Measurements from ENCODE around the gene GABRB2. TPM values are rescaled to one million over a fixed set of nuclear protein-coding genes. Genes with fewer than 3 reads are reported as not detected.
A peak's percentile ranks its signal among the peaks of the same experiment; 100 is the strongest.
"Not testable (repeated sequence)": the region's sequence is repeated elsewhere in the genome, so short reads cannot be mapped to it uniquely, and the experiment has no call there.

The GABRB2 gene
- 1 to 10 TPM; 1.2 to 1.8 (median 1.7) TPM for polyA plus RNA-seq (ENCODE audit: insufficient read length in 4 of 4)

DNA sequence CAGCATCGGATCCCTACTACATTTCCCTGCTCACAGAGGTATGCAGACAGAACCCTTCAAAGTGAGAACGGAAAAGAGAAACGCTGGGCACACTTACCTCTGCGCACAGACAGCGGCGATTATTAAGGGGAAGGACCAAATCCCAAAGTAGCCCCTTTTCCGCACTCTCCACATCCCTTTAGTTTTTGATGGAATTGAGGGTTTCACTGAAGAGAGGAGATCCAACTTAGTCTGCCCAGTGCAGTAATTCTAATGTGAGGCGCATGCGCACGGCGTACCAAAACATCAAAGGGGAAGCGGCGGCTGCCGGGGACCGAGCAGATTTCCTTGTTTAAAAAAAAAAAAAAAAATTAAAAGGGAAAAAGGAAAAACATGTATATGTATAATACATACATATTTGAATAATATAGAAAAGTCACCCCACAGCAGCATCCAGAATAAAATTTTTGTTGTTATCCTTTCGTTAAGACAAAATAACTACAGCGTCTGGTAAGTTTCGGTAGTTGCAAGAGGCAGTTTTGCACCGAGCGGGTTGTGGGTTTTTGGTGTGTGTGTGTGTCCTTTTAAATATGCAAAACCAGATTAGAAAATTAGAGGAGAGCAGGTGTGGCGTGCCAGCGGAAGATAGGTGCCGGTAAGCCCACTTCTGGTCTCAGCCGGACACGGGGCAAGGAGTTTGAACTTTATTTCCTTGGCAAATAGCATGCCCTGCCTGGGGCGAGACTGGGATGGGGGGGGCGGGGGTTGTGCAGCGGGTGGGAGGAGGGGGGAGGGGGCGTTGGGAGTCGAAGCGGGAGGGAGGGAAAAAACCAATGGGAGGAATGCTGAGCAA, at the start of gene GABRB2:
GABRB2 (minus strand) TSS at position 256 of the 832 bp plus-strand sequence; CDS start at position 174, 82 bp downstream.
- DNase-seq (ENCODE audit: low read depth in 4 of 4, low spot score in 2 of 4), result peak in 2 of 4 donors; percentile 46 to 74

DNA sequence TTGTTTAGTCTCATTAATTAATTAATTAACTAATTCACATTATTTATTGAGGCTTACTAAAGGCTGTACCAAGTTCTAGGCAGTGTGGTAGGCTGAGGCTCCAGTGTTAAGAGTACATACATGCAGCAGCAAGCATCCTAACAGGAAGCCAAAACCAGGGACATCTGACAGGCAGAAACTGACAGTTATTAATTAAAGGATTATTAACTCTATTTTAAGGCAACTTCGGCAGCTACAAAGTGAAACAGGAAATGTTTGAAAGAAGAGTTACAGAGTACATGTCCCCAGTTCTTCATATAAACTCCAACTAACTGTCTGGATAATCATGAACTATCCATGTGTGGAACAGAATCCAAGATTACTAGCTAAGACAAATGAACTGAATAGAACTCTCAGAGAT, 39.3 kb upstream of the GABRB2 start:
- DNase-seq (ENCODE audit: low read depth in 4 of 4, low spot score in 2 of 4), result no peak

DNA sequence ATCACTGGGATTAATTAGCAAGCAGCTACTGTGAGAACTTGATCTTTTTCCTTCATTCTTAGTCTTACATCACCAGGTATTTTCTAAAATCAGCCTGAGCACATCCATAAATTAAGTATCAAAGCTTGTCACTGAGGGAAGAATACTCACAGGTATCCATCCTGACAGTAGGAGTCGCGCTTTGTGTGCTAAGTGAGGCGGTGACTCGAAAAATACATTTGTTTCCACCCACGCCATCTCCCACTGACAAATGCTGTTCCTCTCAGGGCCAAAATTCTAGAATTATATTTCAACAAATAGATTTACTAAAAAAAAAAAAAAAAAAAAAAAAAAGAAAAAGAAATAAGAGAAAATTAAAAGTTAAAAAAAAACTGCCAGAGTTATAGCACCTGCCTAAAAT, 34.1 kb upstream of the GABRB2 start:
- no peak for DNase-seq (ENCODE audit: low read depth in 4 of 4, low spot score in 2 of 4)

DNA sequence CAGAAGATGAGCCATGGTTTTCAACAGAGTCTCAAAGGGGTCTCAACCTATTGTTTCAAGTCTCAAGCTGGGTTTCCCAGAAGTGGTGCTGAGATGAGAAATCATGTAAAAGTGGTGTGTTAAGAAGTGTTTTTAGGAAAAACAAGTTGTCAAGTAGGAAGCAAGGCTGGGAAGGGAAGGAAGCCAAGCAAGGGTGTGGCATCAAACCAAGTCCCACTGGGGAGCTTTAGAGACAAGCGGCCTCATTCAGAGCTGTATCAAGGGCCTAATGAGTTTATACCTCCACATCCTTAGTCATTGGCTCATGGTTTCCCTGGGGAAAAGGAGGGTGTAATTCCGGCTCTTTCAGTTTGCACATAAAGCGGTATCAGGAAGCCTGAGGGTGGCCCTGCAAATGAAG, 26.4 kb upstream of the GABRB2 start:
- DNase-seq (ENCODE audit: low read depth in 4 of 4, low spot score in 2 of 4), result no peak

DNA sequence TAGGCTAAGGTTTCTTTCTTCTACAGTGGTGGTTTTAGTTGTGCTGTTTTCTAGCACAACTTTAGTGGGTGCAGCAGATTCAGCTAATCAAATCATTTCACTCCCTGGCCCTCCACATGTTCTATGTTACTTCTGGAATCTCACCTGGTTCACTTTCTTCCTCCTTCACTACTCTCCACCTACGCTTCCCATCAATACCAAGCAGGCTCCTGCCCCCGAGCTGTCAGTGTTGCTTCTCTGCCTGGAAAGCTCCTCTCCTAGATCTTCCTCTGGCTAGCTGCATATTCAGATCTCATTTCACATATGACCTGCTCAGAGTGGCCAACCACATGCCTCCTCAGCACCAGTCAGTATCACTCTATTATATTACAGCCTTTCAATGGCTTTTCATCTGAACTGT, 19.6 kb upstream of the GABRB2 start:
- no peak for DNase-seq (ENCODE audit: low read depth in 4 of 4, low spot score in 2 of 4)

DNA sequence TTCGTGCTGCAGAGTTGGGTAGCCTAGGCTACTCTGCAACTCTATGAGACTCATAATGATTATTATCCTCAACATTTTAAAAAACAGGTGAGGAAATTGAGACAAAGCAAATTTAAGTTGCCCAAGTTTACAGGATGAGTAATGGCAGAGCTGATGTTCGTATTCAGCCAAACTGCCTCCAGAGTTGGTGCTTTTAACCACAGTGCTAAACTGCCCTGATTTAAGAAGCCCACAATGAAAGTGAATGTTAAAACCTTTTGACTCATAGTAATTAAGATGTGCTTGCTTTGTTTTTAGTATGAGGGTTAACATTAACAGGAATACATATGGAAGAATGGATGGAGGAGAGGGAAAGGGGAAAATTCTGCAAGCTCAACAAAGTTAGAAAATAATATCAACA, 15.9 kb upstream of the GABRB2 start:
- no peak for DNase-seq (ENCODE audit: low read depth in 4 of 4, low spot score in 2 of 4)

DNA sequence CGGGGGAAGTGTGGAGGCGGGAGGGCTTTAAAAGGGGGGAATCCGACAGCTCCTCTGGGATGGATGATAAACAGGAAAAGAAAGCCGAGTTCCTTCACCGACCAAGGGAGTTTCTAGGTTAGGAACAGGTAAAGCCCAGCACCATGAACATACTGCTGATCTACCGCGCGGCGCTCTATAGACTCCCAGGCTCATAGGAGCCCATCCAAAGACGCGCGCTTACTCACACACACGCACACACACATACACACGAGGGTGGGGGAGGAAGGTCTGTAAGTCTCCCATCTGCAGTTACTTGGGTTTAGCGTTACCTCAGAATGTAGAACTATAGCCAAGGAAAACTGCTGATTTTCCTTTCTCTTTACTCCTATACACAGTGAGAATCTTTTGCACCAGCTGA, 2.6 kb upstream of the GABRB2 start:
- peak in 1 of 4 donors; percentile 15 for DNase-seq (ENCODE audit: low read depth in 4 of 4, low spot score in 2 of 4)

DNA sequence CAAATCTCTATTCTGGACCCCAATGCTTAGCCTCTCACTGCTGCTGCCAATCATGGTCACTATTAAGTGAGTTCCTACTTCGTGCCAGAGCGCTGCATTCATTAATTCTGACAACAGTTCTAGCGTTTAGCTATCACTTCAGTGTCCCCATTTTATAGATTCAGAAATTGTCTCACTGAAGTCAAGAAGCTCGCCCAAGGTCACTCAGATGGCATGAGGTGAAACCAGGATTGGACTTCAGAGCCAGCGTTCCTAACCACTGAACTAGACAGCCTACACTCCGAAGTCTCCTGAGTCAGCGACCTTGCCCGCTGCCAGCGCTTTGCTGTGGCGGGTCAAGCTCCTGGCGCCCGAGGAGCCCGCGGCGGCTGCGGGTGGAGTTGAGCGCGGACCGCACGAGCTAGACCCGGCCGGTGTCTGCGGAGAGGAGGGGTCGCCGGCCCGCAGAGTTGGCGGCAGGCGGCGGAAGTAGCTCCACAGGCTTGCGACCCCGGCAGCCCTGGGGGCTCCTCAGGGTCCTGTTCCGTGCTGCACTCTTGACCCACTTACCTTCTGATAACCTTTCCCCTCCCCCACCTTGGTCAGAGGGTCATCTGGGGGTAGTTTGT, 2.1 kb upstream of the GABRB2 start:
- DNase-seq (ENCODE audit: low read depth in 4 of 4, low spot score in 2 of 4), result no peak

DNA sequence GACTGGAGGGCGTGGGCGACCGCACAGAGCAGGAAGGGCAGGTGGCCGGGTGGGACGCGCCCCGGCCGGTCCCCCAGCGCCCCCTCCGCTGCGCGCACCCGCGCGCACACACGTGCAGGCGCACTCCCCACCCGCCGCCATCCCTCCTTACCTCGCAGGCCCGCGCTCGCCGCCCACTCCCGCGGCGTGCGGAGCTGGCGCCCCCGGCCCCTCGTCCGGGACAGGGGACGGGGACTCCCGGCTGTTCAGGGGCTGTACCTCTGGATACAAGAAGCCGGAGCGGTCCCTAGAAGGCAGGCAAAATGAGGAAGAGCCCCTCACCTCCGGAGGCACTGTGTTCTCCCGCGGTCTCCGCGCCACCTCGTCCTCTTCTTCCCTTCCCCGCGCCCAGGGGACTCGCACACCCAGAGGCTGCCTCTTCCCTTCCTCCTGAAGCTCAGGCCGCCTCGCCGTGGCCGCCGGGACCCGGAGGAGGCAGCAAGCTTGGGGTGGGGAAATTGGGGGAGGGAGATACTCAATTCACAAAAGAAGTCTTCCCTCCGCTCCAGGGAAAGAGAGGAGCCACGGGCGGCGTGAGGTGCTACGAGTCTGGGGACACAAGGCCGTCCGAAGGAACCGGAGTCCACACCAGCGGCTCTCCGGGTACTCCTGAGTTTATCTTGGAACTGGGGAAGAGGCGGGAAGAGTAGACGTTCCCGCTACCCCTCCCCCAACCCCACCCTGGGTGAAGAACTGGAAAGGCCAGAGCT, 1.4 kb upstream of the GABRB2 start:
- no peak for DNase-seq (ENCODE audit: low read depth in 4 of 4, low spot score in 2 of 4)

DNA sequence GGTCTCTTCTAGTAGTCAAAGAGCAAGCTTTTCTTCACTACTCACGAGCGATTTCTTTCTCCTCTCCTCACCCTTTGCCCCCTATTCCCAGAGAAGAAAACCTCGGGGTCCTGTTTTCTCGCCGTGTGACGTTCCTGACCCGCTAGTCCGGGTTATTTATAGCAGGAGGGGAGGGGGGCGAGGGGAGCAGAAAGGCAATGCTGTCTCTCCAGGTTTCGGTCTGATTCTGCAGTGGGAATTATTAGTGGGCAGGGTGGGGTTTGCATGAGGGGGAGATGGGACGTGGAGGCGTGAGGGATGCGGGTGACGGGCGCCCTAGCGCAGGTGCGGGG, 847 bp upstream of the GABRB2 start:
- DNase-seq (ENCODE audit: low read depth in 4 of 4, low spot score in 2 of 4), result no peak

DNA sequence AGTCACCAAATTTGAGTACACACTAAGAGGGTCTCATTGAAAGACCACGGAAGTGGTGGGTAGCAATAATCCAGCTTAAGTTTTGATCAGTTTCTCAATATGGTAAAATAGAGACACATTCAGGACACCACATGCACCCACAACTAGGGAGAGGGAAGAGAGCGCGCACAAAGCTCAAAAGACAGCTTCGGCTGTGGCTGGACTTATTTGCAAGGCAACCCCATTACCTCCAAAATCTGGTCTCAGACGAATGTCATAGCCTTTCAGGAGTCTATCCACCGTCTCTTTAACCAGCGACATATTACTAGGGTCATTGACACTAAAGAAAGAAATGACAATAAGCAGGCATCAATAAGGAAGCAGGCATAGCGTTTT, 443 bp downstream of the GABRB2 start:
- peak in 1 of 4 donors; percentile 11 for DNase-seq (ENCODE audit: low read depth in 4 of 4, low spot score in 2 of 4)

DNA sequence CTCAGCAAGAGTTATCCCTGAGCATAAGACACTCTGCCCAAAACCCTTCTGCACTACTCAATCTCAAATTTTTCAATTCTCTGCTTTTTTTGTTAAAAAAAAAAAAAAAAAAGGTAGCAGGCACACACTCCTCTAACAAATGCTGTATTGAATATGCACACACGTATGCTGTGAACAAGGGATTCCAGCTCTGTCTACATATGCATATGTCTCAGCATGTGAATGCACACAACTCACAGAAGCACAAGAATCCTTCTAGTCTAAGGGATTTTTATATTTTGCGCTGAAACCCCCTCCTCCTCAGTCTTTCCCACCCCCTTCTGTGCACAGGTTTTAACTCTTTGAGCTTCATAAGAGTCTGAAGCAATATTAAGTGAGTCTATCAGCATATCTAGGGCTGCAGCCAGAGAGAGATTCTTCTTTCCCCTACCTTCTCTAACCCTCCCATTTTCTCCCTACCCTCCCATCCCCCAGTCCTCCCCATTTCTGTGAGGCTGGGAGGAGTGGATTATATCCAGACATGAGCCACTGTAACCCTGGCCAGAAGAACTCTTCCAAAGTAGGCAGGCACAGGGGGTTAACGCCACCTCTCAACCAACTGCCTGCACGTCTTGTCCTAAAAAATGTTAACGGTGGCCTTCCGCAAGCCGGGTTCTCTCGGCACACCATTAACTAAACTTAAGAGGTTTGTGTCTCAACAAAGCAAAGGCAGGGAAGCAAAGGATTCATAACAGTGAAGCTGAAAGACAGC, 1.0 kb downstream of the GABRB2 start:
- DNase-seq (ENCODE audit: low read depth in 4 of 4, low spot score in 2 of 4), result no peak

DNA sequence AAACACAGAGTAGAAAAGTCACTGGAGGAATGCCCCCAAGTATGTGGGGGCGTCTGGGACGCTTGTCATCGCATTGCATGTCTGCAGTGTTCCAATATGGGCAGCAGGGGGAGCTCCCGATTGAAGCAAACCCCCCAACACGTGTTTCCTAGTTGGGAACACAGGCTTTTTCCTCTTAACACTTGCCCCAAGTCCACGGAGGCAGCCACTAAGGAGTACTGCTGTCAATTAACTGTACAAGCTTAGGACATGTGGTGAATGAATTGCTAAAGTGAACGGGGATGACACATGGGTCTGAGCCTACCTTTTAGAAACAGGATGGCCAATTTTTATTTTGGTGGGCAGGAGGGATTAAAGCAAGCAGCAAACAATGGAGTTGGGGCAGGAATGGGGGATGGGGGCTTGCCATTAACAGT, 2.2 kb downstream of the GABRB2 start:
- peak in 2 of 4 donors; percentile 15 to 20 for DNase-seq (ENCODE audit: low read depth in 4 of 4, low spot score in 2 of 4)

DNA sequence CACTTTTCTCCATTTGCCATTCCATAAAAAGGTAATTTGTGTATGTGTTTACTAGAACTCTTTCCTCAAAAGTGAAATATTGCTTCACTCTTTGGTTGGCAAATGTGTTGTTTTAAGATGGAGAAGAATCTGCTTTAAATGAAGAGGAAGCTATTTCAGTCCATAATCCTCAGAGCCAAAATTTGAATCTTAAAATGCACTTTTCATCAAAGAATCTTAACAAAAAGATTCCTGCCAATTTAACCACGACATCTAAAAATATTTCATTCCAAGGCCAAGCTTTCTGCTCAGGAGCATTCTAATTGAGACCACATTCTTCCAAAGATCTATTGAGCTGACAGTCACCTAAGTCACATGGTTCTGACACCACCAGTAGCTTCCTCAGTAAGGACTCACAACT, 7.5 kb downstream of the GABRB2 start:
- no peak for DNase-seq (ENCODE audit: low read depth in 4 of 4, low spot score in 2 of 4)

DNA sequence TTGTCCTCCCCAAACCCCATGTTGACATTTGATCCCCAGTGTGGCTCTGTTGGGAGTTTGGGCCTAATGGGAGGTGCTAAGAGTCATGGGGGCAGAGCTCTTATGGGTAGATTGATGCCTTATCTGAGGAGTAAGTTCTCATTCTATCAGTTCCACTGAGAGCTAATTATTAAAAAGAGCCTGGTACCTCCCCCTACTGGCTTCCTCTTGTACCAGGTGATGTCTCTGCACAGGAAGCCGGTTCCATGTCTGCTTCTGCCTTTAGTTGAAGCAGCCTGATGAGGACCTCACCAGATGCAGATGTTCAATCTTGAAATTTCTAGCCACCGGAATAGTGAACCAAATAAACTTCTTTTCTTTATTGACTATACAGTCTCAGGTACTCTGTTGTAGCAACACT, 10.8 kb downstream of the GABRB2 start:
- no peak for DNase-seq (ENCODE audit: low read depth in 4 of 4, low spot score in 2 of 4)

DNA sequence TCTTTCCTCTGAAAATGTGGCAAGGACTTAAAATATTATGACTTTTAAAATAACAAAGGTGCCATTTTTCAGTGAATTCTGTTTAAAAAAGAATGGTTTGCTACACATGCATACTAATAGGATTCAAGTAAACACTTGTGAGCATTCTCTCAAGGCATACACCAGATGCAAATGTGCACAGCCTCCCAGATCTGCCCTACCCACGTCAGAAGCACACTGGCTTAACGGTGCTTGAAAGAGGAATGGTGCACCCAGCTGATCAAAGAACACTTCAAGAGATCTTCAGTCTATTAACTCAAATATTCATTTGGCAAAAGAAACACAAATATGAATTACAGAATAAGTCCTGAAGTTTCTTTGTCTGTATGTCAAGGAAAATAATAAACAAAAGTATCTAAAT, 15.8 kb downstream of the GABRB2 start:
- no peak for DNase-seq (ENCODE audit: low read depth in 4 of 4, low spot score in 2 of 4)

DNA sequence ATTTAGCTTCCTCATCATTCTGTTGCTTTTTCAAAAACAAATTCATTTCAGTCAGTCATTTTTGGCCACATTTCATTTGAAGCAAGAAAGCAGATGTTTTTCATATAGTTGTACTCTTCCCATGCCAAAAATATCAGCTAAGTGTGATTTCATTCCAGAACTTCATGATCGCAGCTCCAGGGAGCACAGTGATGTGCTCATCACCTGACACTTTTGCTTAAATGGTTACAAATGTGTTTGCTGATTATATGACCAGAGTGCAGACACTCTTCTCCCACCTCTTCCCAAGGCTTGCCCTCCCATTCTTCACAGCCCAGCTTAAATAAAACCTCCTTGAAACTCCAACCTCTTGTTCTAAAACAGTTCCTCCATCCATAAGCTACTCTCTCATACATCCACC, 32.6 kb downstream of the GABRB2 start:
- no peak for DNase-seq (ENCODE audit: low read depth in 4 of 4, low spot score in 2 of 4)

DNA sequence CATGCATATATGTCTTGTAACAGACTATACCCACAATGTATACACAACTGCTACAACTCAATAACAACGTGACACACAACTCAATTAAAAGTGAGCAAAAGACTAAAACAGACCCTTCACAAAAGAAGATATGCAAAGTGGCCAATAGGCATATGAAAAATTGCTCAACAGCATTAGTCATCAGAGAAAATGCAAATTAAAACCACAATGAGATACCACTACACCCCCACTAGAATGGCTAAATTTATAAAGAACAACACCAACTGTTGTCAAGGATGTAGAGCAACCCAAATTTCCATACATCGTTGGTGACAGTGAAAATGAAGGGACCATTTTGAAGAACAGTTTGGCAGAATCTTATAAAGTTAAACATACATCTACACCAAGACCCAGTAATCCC, 38.9 kb downstream of the GABRB2 start:
- no peak for DNase-seq (ENCODE audit: low read depth in 4 of 4, low spot score in 2 of 4)

DNA sequence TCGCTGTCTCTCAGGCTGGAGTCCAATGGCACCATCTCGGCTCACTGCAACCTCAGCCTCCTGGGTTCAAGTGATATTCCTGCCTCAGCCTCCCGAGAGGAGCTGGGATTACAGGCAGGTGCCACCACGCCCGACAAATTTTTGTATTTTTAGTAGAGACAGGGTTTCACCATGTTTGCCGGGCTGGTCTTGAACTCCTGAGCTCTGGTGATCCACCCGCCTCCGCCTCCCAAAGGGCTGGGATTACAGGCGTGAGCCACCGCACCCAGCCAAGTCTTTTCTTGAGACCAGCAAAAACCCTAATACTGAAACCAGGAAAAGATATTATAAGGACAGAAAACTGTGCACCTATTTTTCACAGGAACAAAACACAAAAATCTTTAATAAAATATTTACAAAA, 41.4 kb downstream of the GABRB2 start:
- DNase-seq (ENCODE audit: low read depth in 4 of 4, low spot score in 2 of 4), result not testable (repeated sequence)

DNA sequence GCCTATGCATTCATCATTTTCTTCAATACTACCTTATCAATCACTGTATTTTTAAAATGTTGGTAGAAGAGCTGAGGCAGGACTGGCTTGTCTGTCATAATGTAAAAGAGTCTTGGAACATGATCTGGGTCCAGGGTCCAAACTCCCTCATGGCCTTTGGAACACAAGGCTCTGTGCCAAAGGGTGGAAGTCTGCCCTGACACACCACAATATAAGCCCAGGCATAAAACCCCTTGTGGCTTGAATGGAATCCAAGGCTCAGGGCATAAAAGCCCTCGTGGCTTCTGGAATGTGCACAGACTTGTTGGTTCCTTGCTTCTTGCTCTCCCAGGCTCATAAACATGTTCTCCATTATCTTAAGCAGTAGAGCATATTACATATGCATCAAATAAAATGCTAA, 48.0 kb downstream of the GABRB2 start:
- no peak for DNase-seq (ENCODE audit: low read depth in 4 of 4, low spot score in 2 of 4)

DNA sequence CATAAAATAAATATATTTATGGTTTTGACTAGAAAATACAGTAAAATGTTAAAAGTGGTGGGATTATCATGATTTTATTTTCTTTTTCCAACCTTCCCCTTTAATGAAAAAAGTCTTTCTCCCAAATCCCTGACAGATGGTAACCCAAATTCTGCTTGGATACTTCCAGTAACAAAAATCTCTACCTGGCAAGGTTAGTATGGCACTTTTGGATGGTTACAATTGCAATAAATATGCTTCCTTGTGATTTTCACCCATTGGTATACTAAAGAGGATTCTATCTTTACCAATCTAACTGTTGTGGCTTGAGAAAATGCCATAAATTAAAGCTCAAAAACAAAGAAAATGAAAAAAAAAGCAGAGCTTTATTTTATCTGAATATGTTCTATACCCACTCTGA, 62.8 kb downstream of the GABRB2 start:
- DNase-seq (ENCODE audit: low read depth in 4 of 4, low spot score in 2 of 4), result no peak

Measured in left renal cortex interstitium (tissue), 4 donors.